G401.6 (cell line): ENCODE data around the gene ADRM1.

ENCODE experiments used
- FAIRE-seq: peaks from 2 replicates; lab custom pipeline; 2012; peaks lifted over from hg19 to GRCh38; lab: Jason Lieb, UNC

Gene ADRM1, protein sequence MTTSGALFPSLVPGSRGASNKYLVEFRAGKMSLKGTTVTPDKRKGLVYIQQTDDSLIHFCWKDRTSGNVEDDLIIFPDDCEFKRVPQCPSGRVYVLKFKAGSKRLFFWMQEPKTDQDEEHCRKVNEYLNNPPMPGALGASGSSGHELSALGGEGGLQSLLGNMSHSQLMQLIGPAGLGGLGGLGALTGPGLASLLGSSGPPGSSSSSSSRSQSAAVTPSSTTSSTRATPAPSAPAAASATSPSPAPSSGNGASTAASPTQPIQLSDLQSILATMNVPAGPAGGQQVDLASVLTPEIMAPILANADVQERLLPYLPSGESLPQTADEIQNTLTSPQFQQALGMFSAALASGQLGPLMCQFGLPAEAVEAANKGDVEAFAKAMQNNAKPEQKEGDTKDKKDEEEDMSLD

GRCh38 chr20:62302341-62303061 lies at the start of gene ADRM1:
ADRM1 (plus strand) TSS chr20:62302997; CDS start chr20:62303569, 572 bp downstream.
- FAIRE-seq, result peak; percentile 79

DNA sequence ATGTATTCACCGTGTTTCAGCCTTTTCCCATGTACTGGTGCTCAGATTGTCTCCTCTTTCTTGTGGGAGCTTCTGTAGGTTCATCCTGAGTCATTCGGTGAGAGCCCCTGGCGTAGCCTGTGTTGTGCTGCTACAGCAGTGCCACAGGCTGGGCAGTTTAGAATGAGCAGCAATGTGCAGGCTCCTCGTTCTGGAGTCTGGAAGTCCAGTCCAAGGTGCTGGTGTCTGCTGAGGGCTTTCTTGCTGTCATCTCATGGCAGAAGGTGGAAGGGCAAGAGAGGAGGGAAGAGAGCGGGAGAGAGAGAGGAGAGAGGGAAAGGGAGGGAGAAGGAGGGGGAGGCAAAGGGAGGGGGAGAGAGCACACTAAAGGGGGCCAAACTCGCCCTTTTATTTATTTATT lies 49.4 kb upstream of the ADRM1 start:
- FAIRE-seq, result no peak

- FAIRE-seq, result no peak
Measured at GRCh38 chr20:62254021-62254724, 48.6 kb upstream of the ADRM1 start.

DNA sequence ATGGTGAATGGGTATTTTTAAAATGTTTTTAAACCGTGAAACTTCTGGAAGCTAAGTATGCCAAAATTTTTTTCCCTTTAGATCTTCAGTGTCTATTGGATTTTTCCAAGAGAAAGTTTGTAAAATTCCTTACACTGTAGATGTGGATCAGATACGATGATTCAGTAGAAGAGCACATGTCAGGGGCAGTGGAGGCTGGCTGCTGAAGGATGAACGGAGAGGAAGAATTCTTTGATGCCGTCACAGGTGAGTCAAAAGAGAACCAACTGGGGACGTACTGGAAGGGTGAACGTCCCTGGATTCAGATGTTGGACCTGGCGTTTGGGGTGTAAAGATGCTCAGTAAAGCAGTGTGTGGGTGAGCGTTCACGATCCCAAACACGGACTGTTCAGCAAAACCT lies 46.8 kb upstream of the ADRM1 start:
- FAIRE-seq, result no peak

GRCh38 chr20:62258499-62259293 lies 44.1 kb upstream of the ADRM1 start:
- FAIRE-seq, result no peak

- FAIRE-seq, result no peak
Measured at GRCh38 chr20:62259294-62259565, 43.6 kb upstream of the ADRM1 start.

DNA sequence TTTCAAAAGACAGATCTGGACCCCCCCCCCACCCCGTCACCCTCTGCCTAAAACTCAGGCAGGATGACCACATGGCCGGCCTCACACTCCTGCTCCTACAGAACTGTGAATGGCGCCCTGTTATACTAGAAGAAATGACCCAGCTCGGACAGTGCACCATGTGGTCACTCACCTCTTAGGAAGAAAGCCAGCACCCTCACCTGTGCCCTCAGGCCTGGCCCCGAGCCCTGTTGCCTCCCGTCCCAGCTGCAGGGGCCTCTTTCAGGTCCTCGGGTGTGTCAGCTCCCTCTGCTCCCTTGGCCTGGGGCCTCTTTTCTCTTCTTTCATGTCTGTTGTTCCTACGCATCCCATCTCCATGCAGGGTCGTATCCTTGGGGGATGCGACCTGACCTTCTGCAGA lies 40.7 kb upstream of the ADRM1 start:
- FAIRE-seq, result no peak

DNA sequence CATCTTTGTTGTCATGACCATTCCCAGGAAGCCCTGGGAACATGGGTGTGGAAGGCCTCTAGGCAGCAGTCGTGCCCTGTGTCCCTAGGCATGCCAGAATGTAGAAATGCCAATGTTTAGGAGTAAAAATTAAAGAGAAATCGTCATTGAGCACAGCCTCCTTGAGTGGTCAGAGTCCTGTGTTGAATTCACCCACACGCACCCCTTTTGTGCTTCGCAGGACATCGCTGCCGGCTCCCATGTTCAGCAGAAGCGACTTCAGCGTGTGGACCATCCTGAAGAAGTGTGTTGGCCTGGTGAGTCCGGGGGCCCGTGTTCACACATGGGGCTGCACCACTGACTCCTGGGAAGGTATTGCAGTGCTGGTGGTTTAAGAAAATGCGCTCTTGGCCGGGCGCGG lies 39.4 kb upstream of the ADRM1 start:
- no peak for FAIRE-seq

DNA sequence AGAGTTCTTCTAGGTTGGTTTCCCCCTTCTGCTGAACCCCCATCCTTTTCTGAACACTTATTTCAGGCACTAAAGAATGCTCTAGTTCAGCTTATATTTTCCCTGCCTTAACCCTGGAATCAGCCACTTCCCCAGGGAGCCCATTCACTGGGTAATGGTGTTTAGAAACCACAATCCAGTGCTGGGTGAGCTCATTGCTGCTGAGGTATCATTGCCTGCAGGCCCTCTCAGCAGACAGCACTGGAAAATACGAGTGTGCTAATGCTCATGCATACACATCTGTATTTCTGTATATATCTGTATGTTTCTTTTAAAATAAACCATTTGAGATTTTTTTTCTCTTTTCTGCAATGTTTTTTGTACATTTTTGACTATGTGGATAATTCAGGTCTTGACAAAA lies 37.4 kb upstream of the ADRM1 start:
- FAIRE-seq, result no peak

- no peak for FAIRE-seq
Measured at GRCh38 chr20:62266340-62266739, 36.5 kb upstream of the ADRM1 start.

DNA sequence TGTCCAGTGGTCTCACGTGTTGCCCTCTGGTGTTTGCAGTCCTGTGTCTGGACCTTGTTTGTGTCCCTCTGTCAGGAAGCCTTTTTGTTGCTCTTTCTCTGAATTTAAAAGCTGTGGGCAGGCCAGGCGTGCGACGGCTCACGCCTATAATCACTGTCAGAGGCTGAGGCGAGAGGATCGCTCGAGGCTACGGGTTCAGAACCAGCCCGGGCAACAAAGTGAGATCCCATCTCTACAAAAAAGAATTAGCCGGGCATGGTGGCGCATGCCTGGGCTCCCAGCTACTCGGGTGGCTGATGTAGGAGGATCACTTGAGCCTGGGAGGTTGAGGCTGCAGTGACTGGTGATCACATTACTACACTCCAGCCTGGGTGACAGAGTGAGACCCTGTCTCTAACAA lies 35.9 kb upstream of the ADRM1 start:
- FAIRE-seq, result no peak

GRCh38 chr20:62267543-62267942 lies 35.3 kb upstream of the ADRM1 start:
- no peak for FAIRE-seq

DNA sequence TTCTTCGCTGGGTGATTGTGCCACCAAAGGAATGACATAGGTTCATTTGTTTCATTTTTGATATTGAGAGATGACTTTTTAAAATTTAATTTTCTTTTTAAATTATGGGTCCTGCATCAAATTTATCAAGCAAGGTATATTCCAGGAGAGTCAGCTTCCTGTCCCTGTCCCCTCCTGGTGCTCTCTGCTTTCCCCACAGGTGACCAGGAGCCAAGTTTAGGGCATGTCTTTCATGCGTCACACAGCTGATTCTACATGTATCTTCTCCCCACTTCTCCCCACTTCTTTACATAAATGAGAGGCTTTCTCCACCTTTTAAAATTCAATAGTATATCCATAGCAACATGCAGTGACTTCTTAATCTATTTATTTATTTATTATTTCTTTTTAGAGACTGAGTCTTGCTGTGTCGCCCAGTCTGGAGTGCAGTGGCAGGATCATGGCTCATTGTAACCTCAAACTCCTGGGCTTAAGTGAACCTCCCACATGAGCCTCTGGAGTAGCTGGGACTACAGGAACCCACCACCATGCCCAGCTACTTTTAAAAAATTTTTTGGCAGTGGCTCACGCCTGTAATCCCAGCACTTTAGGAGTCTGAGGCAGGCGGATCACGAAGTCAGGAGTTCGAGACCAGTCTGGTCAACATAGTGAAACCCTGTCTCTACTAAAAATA lies 34.4 kb upstream of the ADRM1 start:
- FAIRE-seq, result no peak

DNA sequence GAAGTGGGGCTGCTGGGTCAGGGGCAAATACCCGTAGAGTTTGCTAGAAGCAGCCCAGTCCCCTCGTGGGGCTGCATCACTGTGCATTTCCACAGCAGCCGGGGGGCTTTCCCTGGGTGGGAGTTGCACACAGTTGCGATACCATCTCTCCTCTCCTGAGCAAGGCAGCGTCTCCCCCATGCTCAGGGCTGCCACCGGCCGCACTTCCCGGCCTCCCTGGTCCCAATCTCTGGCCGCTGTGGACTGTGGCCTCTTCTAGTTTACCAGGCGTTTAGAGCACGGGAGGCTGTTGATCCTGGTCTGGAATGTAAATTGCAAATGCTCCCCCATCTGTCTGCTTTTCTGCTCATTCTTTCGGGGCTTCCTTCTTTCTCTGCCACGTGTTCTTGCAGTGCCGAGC lies 33.4 kb upstream of the ADRM1 start:
- no peak for FAIRE-seq

DNA sequence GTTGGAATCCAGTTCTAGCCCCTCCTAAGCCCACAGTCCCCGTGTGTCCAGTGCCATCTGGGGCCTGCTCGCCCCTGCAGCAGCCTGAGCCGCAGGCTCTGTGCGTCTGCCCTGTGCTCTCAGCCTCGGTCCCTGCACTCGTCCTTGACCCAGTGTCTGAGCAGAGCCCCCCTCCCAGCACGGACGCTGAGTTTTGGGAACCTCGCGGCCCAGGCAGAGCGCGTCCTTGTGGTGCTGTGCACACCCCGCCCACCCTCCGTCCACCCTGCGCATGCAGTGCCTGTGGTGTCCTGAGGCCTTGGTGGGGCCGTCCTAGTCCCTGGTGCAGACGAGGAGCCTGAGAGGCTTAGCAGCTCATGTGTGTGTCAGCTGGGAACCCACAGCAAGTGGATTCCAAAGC lies 32.9 kb upstream of the ADRM1 start:
- no peak for FAIRE-seq

- no peak for FAIRE-seq
Measured at GRCh38 chr20:62272200-62272599, 30.6 kb upstream of the ADRM1 start.

GRCh38 chr20:62273416-62273815 lies 29.4 kb upstream of the ADRM1 start:
- FAIRE-seq, result no peak

GRCh38 chr20:62274332-62274950 lies 28.4 kb upstream of the ADRM1 start:
- no peak for FAIRE-seq

DNA sequence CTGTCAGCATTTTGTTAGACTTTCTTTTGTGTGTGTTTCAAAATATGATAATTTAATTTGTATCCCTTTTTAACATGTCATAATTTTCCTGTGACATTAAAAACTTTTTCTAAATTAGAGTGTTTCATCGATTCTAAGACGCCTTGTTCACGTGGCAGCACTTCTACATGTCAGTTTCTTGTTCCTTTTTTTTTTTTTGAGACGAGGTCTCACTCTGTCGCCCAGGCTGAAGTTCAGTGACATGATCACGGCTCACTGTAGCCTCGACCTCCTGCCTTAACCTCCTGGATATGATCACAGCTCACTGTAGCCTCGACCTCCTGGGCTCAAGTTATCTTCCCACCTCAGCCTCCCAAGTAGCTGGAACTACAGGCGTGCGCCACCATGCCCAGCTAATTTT lies 27.6 kb upstream of the ADRM1 start:
- no peak for FAIRE-seq

DNA sequence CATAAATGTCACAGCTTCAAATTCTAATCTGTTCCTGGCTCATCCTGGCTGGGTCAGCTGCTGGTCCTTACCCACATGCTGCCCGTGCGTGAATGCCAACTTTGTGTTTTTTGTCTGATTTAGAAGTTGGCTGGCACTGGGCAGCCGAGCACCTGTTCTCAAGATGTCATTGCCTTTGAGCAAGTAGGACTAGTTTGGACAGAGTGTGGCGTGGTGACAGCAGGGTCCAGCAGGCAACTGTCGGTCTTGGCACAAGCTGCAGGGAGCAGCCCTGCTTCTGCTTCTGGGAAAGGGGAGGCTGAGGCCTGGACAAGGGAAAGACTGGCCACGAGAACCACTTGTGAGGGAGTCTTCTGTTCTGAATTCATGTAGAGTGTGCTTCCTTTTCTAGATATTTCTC lies 26.4 kb upstream of the ADRM1 start:
- FAIRE-seq, result no peak

DNA sequence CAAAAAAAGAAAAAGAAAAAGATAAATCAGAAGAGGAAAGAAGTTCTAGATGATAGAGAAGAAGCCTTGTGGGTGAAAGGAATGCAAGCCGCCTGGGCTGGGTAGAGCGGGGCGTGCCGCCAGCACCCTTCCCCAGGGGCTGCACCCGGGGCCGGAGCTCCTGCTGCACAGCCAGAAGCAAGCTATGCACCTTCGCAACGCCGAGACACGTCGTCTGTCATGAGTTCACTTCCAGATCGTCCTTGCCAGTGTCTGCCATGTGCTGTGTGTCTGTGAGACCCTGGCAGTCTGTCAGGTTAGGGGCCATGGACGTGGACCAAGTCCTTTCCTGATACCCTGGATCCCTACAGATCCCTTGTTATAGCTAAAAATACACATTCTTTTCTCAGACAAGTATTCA lies 25.5 kb upstream of the ADRM1 start:
- no peak for FAIRE-seq

GRCh38 chr20:62280303-62280702 lies 22.5 kb upstream of the ADRM1 start:
- no peak for FAIRE-seq
